RPMI7951 (cell line): ENCODE measurements around the gene NTM. TPM values are rescaled to one million over a fixed set of nuclear protein-coding genes. Genes with fewer than 3 reads are reported as not detected.

Experiments
- DNase-seq: peaks from one replicate; pipeline ENCODE4 v3.0.0-alpha.2; 2012; ENCODE audit warnings: low read depth
- total RNA-seq: library from RNA; depleted of rRNA; stranded (reverse); fragments of >200 nt; shearing (Covaris generic); gene quantifications from 2 replicates; pipeline ENCODE4 v1.2.3, GENCODE V29; 2014

Gene NTM
- total RNA-seq, 1 experiment from 2014 or later = 47.8 TPM

GRCh38 chr11:131601586-131601985 lies 231.2 kb downstream of the NTM start:
- no peak for DNase-seq

GRCh38 chr11:131602431-131602830 lies 232.0 kb downstream of the NTM start:
- DNase-seq = no peak

GRCh38 chr11:131606811-131607335 lies 236.5 kb downstream of the NTM start:
- DNase-seq = no peak

- peak; percentile 78 for DNase-seq
These were observed 238.9 kb downstream of the NTM start for GRCh38 chr11:131609337-131609736.

- DNase-seq = no peak
These were observed 239.5 kb downstream of the NTM start for GRCh38 chr11:131609921-131610320.

GRCh38 chr11:131611322-131611721 lies 240.9 kb downstream of the NTM start:
- DNase-seq = no peak

GRCh38 chr11:131612533-131612932 lies 242.1 kb downstream of the NTM start:
- DNase-seq = no peak

- no peak for DNase-seq
These were observed 244.2 kb downstream of the NTM start for GRCh38 chr11:131614631-131615030.

GRCh38 chr11:131615611-131616010 lies 245.2 kb downstream of the NTM start:
- peak; percentile 69 for DNase-seq

- no peak for DNase-seq
These were observed 246.2 kb downstream of the NTM start for GRCh38 chr11:131616481-131617140.

GRCh38 chr11:131618201-131618600 lies 247.8 kb downstream of the NTM start:
- no peak for DNase-seq

- no peak for DNase-seq
These were observed 251.8 kb downstream of the NTM start for GRCh38 chr11:131622193-131622592.

GRCh38 chr11:131624531-131624930 lies 254.1 kb downstream of the NTM start:
- DNase-seq = peak; percentile 19

- DNase-seq = no peak
These were observed 256.4 kb downstream of the NTM start for GRCh38 chr11:131626788-131627187.

GRCh38 chr11:131628739-131629138 lies 258.3 kb downstream of the NTM start:
- DNase-seq = no peak

- no peak for DNase-seq
These were observed 259.6 kb downstream of the NTM start for GRCh38 chr11:131629925-131630540.

GRCh38 chr11:131632971-131633370 lies 262.6 kb downstream of the NTM start:
- DNase-seq = no peak

- no peak for DNase-seq
These were observed 263.7 kb downstream of the NTM start for GRCh38 chr11:131633921-131634715.

GRCh38 chr11:131637469-131638175 lies 267.2 kb downstream of the NTM start:
- DNase-seq = peak; percentile 49

- DNase-seq = no peak
These were observed 268.5 kb downstream of the NTM start for GRCh38 chr11:131638889-131639288.

- DNase-seq = no peak
These were observed 269.9 kb downstream of the NTM start for GRCh38 chr11:131640320-131640719.
